Adrenal gland (tissue), 12 donors: ENCODE results near the gene DKKL1. TPM values are rescaled to one million over a fixed set of nuclear protein-coding genes. Genes with fewer than 3 reads are reported as not detected.

Experiments
- DNase-seq, 7 donors: peaks; one replicate each; pipeline ENCODE4 v3.0.0-alpha.2; 2019 to 2020
- H3K27ac ChIP-seq, 5 donors: fragments of 200-600 bp; sonication (generic) in 4 of 5; 1 replicate in 3 of 5; 2 replicates in 2 of 5; pipeline versions ENCODE4 v1.5.1 to v1.8.0; 2016 to 2020; ENCODE audit warnings: mild to moderate bottlenecking in 1 of 5
- H3K27me3 ChIP-seq: fragments of 200-600 bp; 2 replicates; pipeline ENCODE4 v1.8.0; 2021
- H3K36me3 ChIP-seq, 2 donors: fragments of 200-600 bp; replicated peaks in 1 of 2; 1 replicate in 1 of 2; 2 replicates in 1 of 2; pipeline versions ENCODE4 v1.5.1 to v1.8.0; 2018 to 2022
- H3K4me1 ChIP-seq, 2 donors: fragments of 200-600 bp; replicated peaks in 1 of 2; 1 replicate in 1 of 2; 2 replicates in 1 of 2; pipeline versions ENCODE4 v1.5.1 to v1.8.0; 2018 to 2021
- H3K4me3 ChIP-seq, 4 donors: fragments of 200-600 bp; sonication (generic) in 3 of 4; one replicate each; pipeline ENCODE4 v1.5.1; 2016 to 2018
- H3K9me3 ChIP-seq, 3 donors: fragments of 200-600 bp; sonication (generic) in 1 of 3; replicated peaks in 1 of 3; 1 replicate in 2 of 3; 2 replicates in 1 of 3; pipeline versions ENCODE4 v1.5.1 to v1.8.0; 2016 to 2021
- CTCF ChIP-seq, 6 experiments: fragments of 450-650 bp in 4 of 6; fragments of 200-600 bp in 2 of 6; sonication (generic) in 1 of 6; IDR thresholded peaks; 1 replicate in 5 of 6; 2 replicates in 1 of 6; pipeline versions ENCODE4 v1.5.1 to v1.8.0; 2016 to 2021; ENCODE audit warnings: antibody characterized with exemption in 6 of 6, mild to moderate bottlenecking in 2 of 6, moderate library complexity in 1 of 6
- POLR2A ChIP-seq, 2 donors: fragments of 450-650 bp; IDR thresholded peaks; one replicate each; pipeline ENCODE4 v1.6.1; 2017; ENCODE audit warnings: antibody characterized with exemption in 2 of 2, mild to moderate bottlenecking in 2 of 2, moderate library complexity in 1 of 2
- WGBS, 4 donors: extraction: QIAGEN DNeasy Blood & Tissue Kit in 2 of 4; methylation state at CpG; one replicate each; pipeline versions ENCODE4 v1.1.5 to v1.1.7; 2013 to 2017; 5-methylcytosine and 5-hydroxymethylcytosine counted together
- intact Hi-C, 2 donors: fragments of 100-400 bp; cut with DNase I; formaldehyde crosslinking; loops; one replicate each; pipeline versions ENCODE4 v1.14.1 to v1.15.0; 2022 to 2023
- polyA plus RNA-seq, 3 donors: library from polyadenylated mRNA; stranded (reverse); fragments of 200-250 nt in 2 of 3; fragments of 350-450 nt in 1 of 3; fragmentation: Illumina TruSeq in 1 of 3; extraction: RNeasy Lipid Tissue Mini Kit (QIAGEN cat#74804) in 1 of 3; gene quantifications; one replicate each; pipeline ENCODE4 v1.2.3, GENCODE V29; 2013 to 2014
- total RNA-seq, 9 donors: library from RNA; depleted of rRNA in 4 of 9; stranded (reverse); fragments of >200 nt in 4 of 9; fragments of 120-200 nt in 1 of 9; fragmentation: NEBNext Ultra II Directional in 1 of 9; extraction: Animal tissue kit (Norgen Biotek cat#: 25700) in 1 of 9; gene quantifications; one replicate each; pipeline versions ENCODE4 v1.1.0 to v1.2.4, GENCODE V29; 2013 to 2023
- donor health status: healthy with polysubstance abuse.
- donor health status: Bipolar disorder and iron deficiency.
- donor health status: DM: yes; HTN: yes; CAD: no.
- donor health status: DM: no; HTN: no; CAD: no.
- donor health status: DM: no; HTN: no; CAD: no.
- donor health status: DM: yes; HTN: yes; CAD: no.

DKKL1 gene
- total and polyA plus RNA-seq, 12 donors: 0.28 to 0.56 (median 0.44) TPM; not detected in 6

DNA sequence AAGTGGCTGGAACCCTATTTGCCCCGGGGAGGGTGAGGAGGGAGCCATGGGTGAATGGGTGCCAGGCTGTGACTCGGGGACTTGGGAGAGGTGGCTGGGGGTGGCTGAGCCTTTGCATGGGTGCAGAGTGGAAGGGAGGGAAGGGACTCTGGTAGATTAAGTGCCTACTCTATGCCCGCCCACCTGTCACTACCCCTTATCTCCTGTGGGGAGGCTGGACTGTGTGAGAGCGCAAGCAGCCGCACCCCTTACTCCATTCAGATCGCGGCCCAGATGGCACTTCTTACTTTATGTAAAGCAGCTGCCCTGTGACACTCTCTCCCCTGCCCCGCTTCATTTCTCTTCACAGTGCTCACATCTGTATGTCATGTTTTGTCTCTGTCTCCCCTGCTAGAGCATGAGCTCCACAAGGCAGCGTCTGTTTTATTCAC lies 27.3 kb downstream of the DKKL1 start:
- no peaks in the 10 kb centered on the region for H3K9me3 ChIP-seq
- intact Hi-C loops: loop anchor here in 1 of 2 donors (5.0 kb wide), 1 partner anchor 56 kb away; no protein-coding TSS in a partner anchor
- H3K27me3 ChIP-seq: peaks cover 2% of the 10 kb centered on the region
- DNase-seq: no peak
- WGBS, 4 donors: 48 to 64% (median 52%) methylated on average over 8 to 9 of the region's 9 CpGs
- no peak overlapping the region for H3K27ac ChIP-seq
- no peak for TF ChIP-seq POLR2A (IDR thresholded peaks at IDR 0.05)
- no peak for TF ChIP-seq CTCF (IDR thresholded peaks at IDR 0.05)
- no peak overlapping the region for H3K4me3 ChIP-seq
- H3K36me3 ChIP-seq: no peaks in the 10 kb centered on the region
- H3K4me1 ChIP-seq: no peaks in the 10 kb centered on the region

DNA sequence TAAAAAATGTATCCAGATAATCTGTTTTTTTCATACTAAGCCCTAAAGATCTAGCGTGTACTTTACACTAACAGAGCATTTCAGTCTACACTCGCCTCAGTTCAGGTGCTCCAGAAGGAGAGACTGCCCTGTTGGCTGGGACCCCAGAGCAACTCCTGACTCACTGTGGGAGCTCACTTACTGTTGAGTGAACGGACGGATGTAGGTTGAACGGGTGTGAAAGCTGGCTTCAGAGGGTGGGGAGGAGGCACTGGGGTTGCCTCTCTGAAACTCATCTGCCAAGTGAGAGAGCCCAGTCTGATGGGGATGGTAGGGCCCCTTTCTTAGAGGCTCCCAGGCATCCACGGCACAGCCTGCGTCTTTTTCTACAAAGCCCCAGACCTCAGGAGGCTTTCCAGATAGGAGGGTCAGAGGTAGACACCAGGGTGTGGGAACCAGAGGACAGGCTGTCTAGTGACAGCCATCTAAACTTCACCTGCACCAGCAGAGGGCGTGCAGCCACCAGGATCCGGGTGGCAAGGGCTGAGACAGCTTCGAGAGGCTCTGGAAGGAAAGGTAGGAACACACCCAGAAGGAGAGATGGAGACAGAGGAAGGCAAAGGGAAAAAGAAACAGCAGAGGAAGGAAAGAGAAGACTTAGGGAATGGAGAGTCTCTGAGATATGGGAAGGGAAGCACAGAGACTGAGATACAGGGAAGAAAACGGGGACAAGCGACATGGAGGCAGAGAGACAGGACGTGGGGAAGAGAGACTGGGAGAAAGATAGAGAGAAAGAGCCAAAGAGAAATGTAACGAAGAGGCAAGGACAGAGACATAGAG lies 28.1 kb downstream of the DKKL1 start:
- WGBS, 4 donors: 20 to 24% (median 22%) methylated on average over 13 to 14 of the region's 14 CpGs
- H3K27ac ChIP-seq: no peak overlapping the region
- H3K27me3 ChIP-seq: peaks cover 2% of the 10 kb centered on the region
- no peaks in the 10 kb centered on the region for H3K36me3 ChIP-seq
- H3K4me1 ChIP-seq: no peaks in the 10 kb centered on the region
- intact Hi-C loops: loop anchor here in 1 of 2 donors (5.0 kb wide), 1 partner anchor 56 kb away; no protein-coding TSS in a partner anchor
- TF ChIP-seq POLR2A (IDR thresholded peaks at IDR 0.05) (no peak), CTCF (IDR thresholded peaks at IDR 0.05) (peak; percentile 69 to 93 (median 86))
- no peak overlapping the region for H3K4me3 ChIP-seq
- no peaks in the 10 kb centered on the region for H3K9me3 ChIP-seq
- DNase-seq: peak; percentile 78 to 84 (median 80)

DNA sequence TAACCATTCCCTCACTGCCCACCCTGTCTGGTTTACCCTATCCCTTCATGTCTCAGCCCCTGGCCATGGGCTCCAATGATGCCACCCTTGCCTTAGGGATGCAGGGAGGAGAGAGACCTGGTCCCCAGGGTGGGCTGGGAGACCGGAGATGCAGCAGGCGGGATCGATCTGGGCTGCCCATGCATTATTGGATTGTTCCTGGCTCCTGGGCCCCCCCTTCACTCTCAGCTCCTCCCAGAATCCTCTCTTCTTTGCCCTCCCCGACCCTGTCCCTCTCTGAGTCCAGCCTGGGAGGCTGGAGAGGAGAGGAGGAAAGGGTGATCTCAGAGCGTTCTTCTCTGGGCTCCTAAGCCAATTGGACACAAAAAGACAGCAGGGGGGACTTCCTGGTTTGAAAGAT lies 30.2 kb downstream of the DKKL1 start:
- H3K9me3 ChIP-seq: no peaks in the 10 kb centered on the region
- H3K36me3 ChIP-seq: no peaks in the 10 kb centered on the region
- TF ChIP-seq CTCF (IDR thresholded peaks at IDR 0.05) (no peak), POLR2A (IDR thresholded peaks at IDR 0.05) (no peak)
- H3K27ac ChIP-seq: no peak overlapping the region
- WGBS, 4 donors: 55 to 64% (median 60%) methylated on average over 4 to 5 of the region's 5 CpGs
- no peak for DNase-seq
- H3K27me3 ChIP-seq: peaks cover 2% of the 10 kb centered on the region
- no peak overlapping the region for H3K4me3 ChIP-seq
- intact Hi-C loops: loop anchor here (2.0 to 5.0 kb wide), 2 partner anchors 45 to 53 kb away; no protein-coding TSS in a partner anchor
- no peaks in the 10 kb centered on the region for H3K4me1 ChIP-seq

DNA sequence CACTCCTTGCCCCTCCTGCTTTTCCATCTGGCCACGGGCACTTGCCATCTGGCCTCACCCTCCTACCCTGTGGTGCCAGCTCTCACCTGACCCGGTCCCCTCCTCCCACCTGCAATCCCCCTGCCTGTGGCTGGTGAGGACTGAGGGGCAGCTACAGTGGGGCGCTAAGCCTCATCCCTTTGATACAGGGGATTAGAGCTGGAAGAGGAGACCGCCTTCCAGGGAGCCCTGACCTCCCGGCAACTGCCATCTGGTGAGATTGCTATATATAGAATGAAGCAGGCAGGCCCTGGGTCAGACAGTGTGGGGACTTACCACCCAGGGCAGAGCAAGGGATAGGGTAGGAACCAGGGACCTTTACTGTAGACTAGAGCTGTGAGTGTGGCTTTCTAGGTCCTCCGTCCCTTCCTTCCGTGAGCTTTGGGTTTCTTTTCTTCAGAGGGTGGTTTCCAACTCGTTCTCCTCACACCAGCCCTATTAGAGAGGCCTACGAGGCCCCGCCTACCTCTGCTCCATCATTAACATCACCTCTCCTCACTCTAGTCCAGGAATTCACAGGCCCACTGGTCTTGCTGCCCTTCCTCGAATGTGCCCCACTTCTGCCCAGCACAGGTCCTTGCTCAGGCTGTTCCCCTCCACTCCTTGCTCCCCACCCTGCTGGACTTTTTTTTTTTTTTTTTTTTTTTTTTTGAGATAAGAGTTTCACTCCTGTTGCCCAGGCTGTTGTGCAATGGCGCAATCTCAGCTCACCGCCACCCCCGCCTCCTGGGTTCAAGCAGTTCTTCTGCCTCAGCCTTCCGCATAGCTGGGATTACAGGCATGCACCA lies 32.1 kb downstream of the DKKL1 start:
- no peak for DNase-seq
- Histone ChIP-seq H3K27me3 (peaks cover 2% of the 10 kb centered on the region), H3K27ac (no peak overlapping the region), H3K4me1 (no peaks in the 10 kb centered on the region), H3K9me3 (no peaks in the 10 kb centered on the region), H3K36me3 (no peaks in the 10 kb centered on the region), H3K4me3 (no peak overlapping the region)
- intact Hi-C loops: loop anchor here in 1 of 2 donors (2.0 kb wide), 1 partner anchor 43 kb away; no protein-coding TSS in a partner anchor
- TF ChIP-seq CTCF (IDR thresholded peaks at IDR 0.05) (no peak), POLR2A (IDR thresholded peaks at IDR 0.05) (no peak)
- 72 to 79% (median 76%) methylated on average over 11 to 15 of the region's 15 CpGs for WGBS, 4 donors
